Liver (tissue), 3 donors: ENCODE results near the gene CDC42BPA.

ENCODE experiments used
- CTCF ChIP-seq: fragments of 150-350 bp; IDR thresholded peaks from 2 replicates; pipeline ENCODE4 v1.5.1; 2017; ENCODE audit warnings: improper control_type of control experiment, low read depth, low read length; ENCODE audit not compliant: missing input control
- JUND ChIP-seq, 2 donors: IDR thresholded peaks; 2 replicates each; pipeline ENCODE4 v1.6.1; 2016; ENCODE audit warnings: antibody characterized with exemption in 2 of 2
- donor health status: healthy.
- donor health status: healthy.

- no peak for TF ChIP-seq JUND (IDR thresholded peaks at IDR 0.05)
- TF ChIP-seq CTCF: peak; percentile 48
These were observed 83.3 kb downstream of the CDC42BPA start for GRCh38 chr1:227234998-227235405.
